ENCODE results near the gene PRKACG. TPM values are rescaled to one million over a fixed set of nuclear protein-coding genes. Genes with fewer than 3 reads are reported as not detected.
"Not testable (repeated sequence)": the region's sequence is repeated elsewhere in the genome, so short reads cannot be mapped to it uniquely, and the experiment has no call there.

Gene PRKACG
- total RNA-seq, 2 donors from 2014 or later: not detected

- TF ChIP-seq CTCF (IDR thresholded peaks at IDR 0.05): no peak
- Histone ChIP-seq H3K4me1 (peaks cover 0 to 7% of the 10 kb centered on the region in 2 donors), H3K9me3 (no peaks in the 10 kb centered on the region), H3K27me3 (no peaks in the 10 kb centered on the region), H3K4me3 (no peak overlapping the region), H3K27ac (no peak overlapping the region), H3K36me3 (no peaks in the 10 kb centered on the region)
- DNase-seq (ENCODE audit: low spot score): no peak
These were observed 22.5 kb downstream of the PRKACG start for GRCh38 chr9:68991457-68991856.

DNA sequence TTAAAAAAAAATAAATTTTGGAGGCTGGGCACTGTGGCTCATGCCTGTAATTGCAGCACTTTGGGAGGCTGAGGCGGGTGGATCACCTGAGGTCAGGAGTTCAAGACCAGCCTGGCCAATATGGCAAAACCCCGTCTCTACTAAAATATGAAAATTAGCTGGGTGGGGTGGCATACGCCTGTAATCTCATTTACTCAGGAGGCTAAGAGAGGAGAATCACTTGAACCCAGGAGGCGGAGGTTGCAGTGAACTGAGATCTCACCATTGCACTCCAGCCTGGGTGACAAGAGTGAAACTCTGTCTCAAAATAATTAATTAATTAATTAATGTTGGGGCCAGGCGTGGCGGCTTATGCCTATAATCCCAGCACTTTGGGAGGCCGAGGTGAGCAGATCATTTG, 27.0 kb downstream of the PRKACG start:
- not testable (repeated sequence) for DNase-seq (ENCODE audit: low spot score); H3K9me3 ChIP-seq; H3K36me3 ChIP-seq; H3K27me3 ChIP-seq; H3K27ac ChIP-seq; H3K4me3 ChIP-seq
- H3K4me1 ChIP-seq: peaks cover 0 to 19% of the 10 kb centered on the region in 2 donors

GRCh38 chr9:68983522-68984424, 30.1 kb downstream of the PRKACG start:
- Histone ChIP-seq H3K36me3 (no peaks in the 10 kb centered on the region), H3K27me3 (no peaks in the 10 kb centered on the region), H3K27ac (peak overlapping the region; percentile 73 to 88), H3K4me1 (peaks cover 0 to 51% of the 10 kb centered on the region in 2 donors), H3K9me3 (no peaks in the 10 kb centered on the region), H3K4me3 (no peak overlapping the region)
- DNase-seq (ENCODE audit: low spot score): no peak
- no peak for TF ChIP-seq CTCF (IDR thresholded peaks at IDR 0.05)

GRCh38 chr9:68983008-68983411, 30.9 kb downstream of the PRKACG start:
- Histone ChIP-seq H3K27me3 (no peaks in the 10 kb centered on the region), H3K4me1 (peaks cover 0 to 53% of the 10 kb centered on the region in 2 donors), H3K36me3 (no peaks in the 10 kb centered on the region), H3K4me3 (no peak overlapping the region), H3K27ac (peak overlapping the region; percentile 73 to 88), H3K9me3 (no peaks in the 10 kb centered on the region)
- no peak for DNase-seq (ENCODE audit: low spot score)
- no peak for TF ChIP-seq CTCF (IDR thresholded peaks at IDR 0.05)

GRCh38 chr9:68981789-68982188, 32.1 kb downstream of the PRKACG start:
- Histone ChIP-seq H3K9me3 (no peaks in the 10 kb centered on the region), H3K27me3 (no peaks in the 10 kb centered on the region), H3K4me1 (peaks cover 0 to 53% of the 10 kb centered on the region in 2 donors), H3K27ac (peak overlapping the region; percentile 73 to 88), H3K4me3 (no peak overlapping the region), H3K36me3 (no peaks in the 10 kb centered on the region)
- DNase-seq (ENCODE audit: low spot score): no peak
- TF ChIP-seq CTCF (IDR thresholded peaks at IDR 0.05): no peak

DNA sequence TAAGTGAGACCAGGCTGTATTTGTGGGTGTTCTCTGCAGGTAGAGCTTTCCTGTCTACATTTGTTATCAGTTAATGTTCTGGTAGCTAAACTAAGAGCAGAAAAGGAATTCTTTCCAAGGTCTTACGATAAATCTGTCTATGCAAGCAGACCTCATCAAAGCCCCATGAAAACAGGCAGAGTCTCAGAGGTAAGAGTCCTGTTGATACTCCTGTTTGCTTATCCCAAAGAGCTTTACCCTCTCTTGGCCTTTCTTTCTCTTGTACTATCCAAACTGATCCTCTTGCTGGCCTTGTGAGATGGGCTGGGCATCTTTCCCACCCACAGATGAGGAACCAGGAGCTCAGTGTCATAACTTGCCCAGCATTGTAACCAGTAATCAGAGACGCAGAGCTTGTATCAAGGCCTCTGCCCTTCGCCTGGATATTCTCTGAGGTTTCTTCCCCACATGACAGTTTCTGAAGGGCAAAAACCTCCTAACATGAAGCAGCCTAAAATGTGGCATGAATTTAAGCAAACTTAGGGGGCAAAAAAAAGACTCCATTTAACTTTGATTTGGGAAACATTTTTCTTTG, 33.5 kb downstream of the PRKACG start:
- Histone ChIP-seq H3K27ac (peak overlapping the region; percentile 73 to 88), H3K36me3 (no peaks in the 10 kb centered on the region), H3K9me3 (no peaks in the 10 kb centered on the region), H3K4me1 (peaks cover 0 to 53% of the 10 kb centered on the region in 2 donors), H3K4me3 (no peak overlapping the region), H3K27me3 (no peaks in the 10 kb centered on the region)
- no peak for TF ChIP-seq CTCF (IDR thresholded peaks at IDR 0.05)
- no peak for DNase-seq (ENCODE audit: low spot score)

Measured in right atrium auricular region (tissue), 2 donors.